SH-SY5Y (cell line): ENCODE measurements around the gene DZANK1.

Experiments used
- GATA2 ChIP-seq: IDR thresholded peaks from 2 replicates; pipeline ENCODE4 v1.6.1; 2011; ENCODE audit warnings: mild to moderate bottlenecking, low read depth, low read length
- GATA3 ChIP-seq: IDR thresholded peaks from 2 replicates; pipeline ENCODE4 v1.6.1; 2011; ENCODE audit warnings: low read depth, mild to moderate bottlenecking, low read length, moderate library complexity

- no peak for TF ChIP-seq GATA2
- TF ChIP-seq GATA3: no peak
Measured at GRCh38 chr20:18513208-18513607, 46.4 kb upstream of the DZANK1 start.
